GM12878 (cell line): ENCODE data around the gene KCNQ1. TPM values are rescaled to one million over a fixed set of nuclear protein-coding genes. Genes with fewer than 3 reads are reported as not detected.

Experiments used
- ATAC-seq: fragments of 200-7000 bp; cut with Tn5 transposase; 3 replicates; pipeline ENCODE4 v1.9.1; 2020; ENCODE audit warnings: mild to moderate bottlenecking, moderate library complexity
- BruUV-seq: library from RNA; stranded (reverse); fragments of 400-500 nt; replicated peaks from 2 replicates; lab custom pipeline; 2021; lab: Mats Ljungman, UMichigan
- CTCF ChIA-PET: fragments of 300-600 bp; sonication (Branson Sonifier 250); formaldehyde crosslinking; extraction: SDS; loops from one replicate; lab custom pipeline; 2021; ENCODE audit warnings: inconsistent platforms; lab: Yijun Ruan, JAX
- POLR2A ChIA-PET: fragments of 350-600 bp; formaldehyde crosslinking; extraction: SDS; loops from one replicate; lab custom pipeline; 2021; ENCODE audit warnings: inconsistent platforms; lab: Charles Lee
- RAD21 ChIA-PET: fragments of 300-600 bp; sonication (Branson Sonifier 250); formaldehyde crosslinking; loops from one replicate; lab custom pipeline; 2023; ENCODE audit warnings: antibody characterized with exemption; ENCODE audit not compliant: unreplicated experiment; lab: Charles Lee
- SMC1A ChIA-PET: fragments of 300-600 bp; sonication (Branson Sonifier 250); formaldehyde crosslinking; loops from one replicate; lab custom pipeline; 2023; ENCODE audit not compliant: unreplicated experiment, uncharacterized antibody; lab: Charles Lee
- DNase-seq: peaks from one replicate; pipeline ENCODE4 v3.0.0-alpha.2; 2011; ENCODE audit warnings: low read depth, low spot score
- FAIRE-seq: peaks from 3 replicates; lab custom pipeline; 2011; peaks lifted over from hg19 to GRCh38; lab: Jason Lieb, UNC
- H2AFZ ChIP-seq: 2 replicates; pipeline ENCODE4 v1.6.0; 2011; ENCODE audit warnings: low read depth, low read length, control low read depth; ENCODE audit not compliant: control insufficient read depth
- H3K27ac ChIP-seq: 2 replicates; pipeline ENCODE4 v1.5.1; 2011; ENCODE audit warnings: control low read depth; ENCODE audit not compliant: control insufficient read depth, insufficient read depth
- H3K27me3 ChIP-seq, 2 experiments: replicated peaks in 1 of 2; 2 replicates each; pipeline versions ENCODE4 v1.6.0 to v1.6.1; 2011; ENCODE audit warnings: low read length in 1 of 2; ENCODE audit not compliant: control insufficient read depth in 2 of 2, insufficient read depth in 2 of 2
- H3K36me3 ChIP-seq, 2 experiments: 2 replicates each; pipeline ENCODE4 v1.5.1; 2011; ENCODE audit warnings: low read length in 1 of 2; ENCODE audit not compliant: control insufficient read depth in 2 of 2, insufficient read depth in 2 of 2
- H3K4me1 ChIP-seq: 2 replicates; pipeline ENCODE4 v1.6.1; 2011; ENCODE audit warnings: mild to moderate bottlenecking, low read length, moderate library complexity, mixed read lengths; ENCODE audit not compliant: control insufficient read depth, insufficient read depth
- H3K4me2 ChIP-seq: 2 replicates; pipeline ENCODE4 v1.6.0; 2011; ENCODE audit warnings: control low read depth; ENCODE audit not compliant: control insufficient read depth, insufficient read depth
- H3K4me3 ChIP-seq: fragments of 200-600 bp; sonication (generic); 2 replicates; pipeline ENCODE4 v1.5.1; 2016
- H3K79me2 ChIP-seq: 2 replicates; pipeline ENCODE4 v1.6.0; 2011; ENCODE audit warnings: low read length; ENCODE audit not compliant: control insufficient read depth, insufficient read depth
- H3K9ac ChIP-seq: 2 replicates; pipeline ENCODE4 v1.8.0; 2011; ENCODE audit warnings: low read length, control low read depth, mixed read lengths; ENCODE audit not compliant: control insufficient read depth, insufficient read depth
- H3K9me3 ChIP-seq: replicated peaks from 3 replicates; pipeline ENCODE4 v1.5.1; 2011; ENCODE audit warnings: mild to moderate bottlenecking, low read length; ENCODE audit not compliant: control insufficient read depth, insufficient read depth
- H4K20me1 ChIP-seq: 2 replicates; pipeline ENCODE4 v1.6.0; 2011; ENCODE audit not compliant: control insufficient read depth, insufficient read depth
- ATF7 ChIP-seq: fragments of 450-650 bp; IDR thresholded peaks from 2 replicates; pipeline ENCODE4 v1.6.1; 2016; ENCODE audit warnings: low read depth, mild to moderate bottlenecking
- BHLHE40 ChIP-seq, 2 experiments: fragments of 450-650 bp in 1 of 2; IDR thresholded peaks; 2 replicates each; pipeline ENCODE4 v1.6.1; 2011 to 2017; ENCODE audit warnings: low read depth in 2 of 2, borderline replicate concordance in 1 of 2, improper control_type of control experiment in 1 of 2, low read length in 1 of 2, mild to moderate bottlenecking in 1 of 2
- EGR1 ChIP-seq, 2 experiments: IDR thresholded peaks; 1 replicate in 1 of 2; 2 replicates in 1 of 2; pipeline ENCODE4 v1.6.1; 2011 to 2012; ENCODE audit warnings: low read depth in 2 of 2, low read length in 2 of 2, borderline replicate concordance in 1 of 2, mild to moderate bottlenecking in 1 of 2, moderate library complexity in 1 of 2
- JUND ChIP-seq: IDR thresholded peaks from 2 replicates; pipeline ENCODE4 v1.6.1; 2012; ENCODE audit warnings: low read depth, mild to moderate bottlenecking, low read length, improper control_type of control experiment, moderate library complexity
- KDM1A ChIP-seq: fragments of 200-600 bp; sonication (generic); IDR thresholded peaks from 2 replicates; pipeline ENCODE4 v1.6.1; 2016; ENCODE audit warnings: borderline replicate concordance
- SIX5 ChIP-seq: IDR thresholded peaks from 2 replicates; pipeline ENCODE4 v1.6.1; 2011; ENCODE audit warnings: mild to moderate bottlenecking, low read depth, low read length, moderate library complexity; ENCODE audit not compliant: severe bottlenecking
- SREBF2 ChIP-seq: IDR thresholded peaks from 2 replicates; pipeline ENCODE4 v1.6.1; 2012; ENCODE audit warnings: mild to moderate bottlenecking, low read length
- TCF12 ChIP-seq: IDR thresholded peaks from 2 replicates; pipeline ENCODE4 v1.6.1; 2011; ENCODE audit warnings: low read depth, mild to moderate bottlenecking, low read length
- ZNF207 ChIP-seq: fragments of 450-650 bp; IDR thresholded peaks from 2 replicates; pipeline ENCODE4 v1.6.1; 2014; ENCODE audit warnings: antibody characterized with exemption, mild to moderate bottlenecking, borderline replicate concordance
- ZNF622 ChIP-seq: fragments of 450-650 bp; IDR thresholded peaks from 2 replicates; pipeline ENCODE4 v1.6.1; 2017; ENCODE audit warnings: mild to moderate bottlenecking, inconsistent platforms
- ZSCAN29 ChIP-seq: fragments of 450-650 bp; IDR thresholded peaks from 2 replicates; pipeline ENCODE4 v1.6.1; 2017; ENCODE audit warnings: mild to moderate bottlenecking, moderate library complexity
- WGBS: methylation state at CpG from one replicate; pipeline ENCODE4 v1.1.6; 2016; ENCODE audit warnings: low lambda C conversion rate; ENCODE audit not compliant: insufficient replicate concordance, insufficient coverage; ENCODE audit errors: missing lambda C conversion rate; 5-methylcytosine and 5-hydroxymethylcytosine counted together
- in situ Hi-C: fragments of 300-500 bp; cut with MboI; formaldehyde crosslinking; loops from 9 replicates; pipeline ENCODE4 v1.14.3; 2018; ENCODE audit warnings: mixed read lengths
- intact Hi-C: fragments of 100-400 bp; cut with micrococcal nuclease; formaldehyde crosslinking; loops from one replicate; pipeline ENCODE4 v1.14.2; 2022; ENCODE audit not compliant: unreplicated experiment
- polyA plus RNA-seq, 11 experiments: library from polyadenylated mRNA; depleted of rRNA in 4 of 11; unstranded in 6 of 11; stranded (reverse) in 5 of 11; fragments of >200 nt; fragmentation: Nextera tagmentation in 4 of 11; fragmentation: Illumina TruSeq in 1 of 11; extraction: Ambion mirVana in 4 of 11; extraction: Trizol in 1 of 11; gene quantifications; 1 replicate in 1 of 11; 2 replicates in 10 of 11; pipeline versions ENCODE4 v1.2.1 to v1.2.3, GENCODE V29; 2011 to 2016; ENCODE audit warnings: inconsistent platforms in 2 of 11, missing spikeins in 2 of 11, low read depth in 1 of 11
- total RNA-seq, 4 experiments: library from RNA; depleted of rRNA in 3 of 4; stranded (reverse); fragments of >200 nt in 3 of 4; fragmentation: Illumina TruSeq in 1 of 4; extraction: Trizol in 1 of 4; gene quantifications; 2 replicates each; pipeline versions ENCODE4 v1.2.1 to v1.2.3, GENCODE V29; 2013 to 2021
- TF ChIP-seq, protein P1 (sequence below): fragments of 450-650 bp; IDR thresholded peaks from 2 replicates; pipeline ENCODE4 v1.6.1; 2018; ENCODE audit warnings: borderline replicate concordance, mild to moderate bottlenecking; ENCODE audit not compliant: partially characterized antibody
- TF ChIP-seq, protein P2 (sequence below): fragments of 450-650 bp; formaldehyde crosslinking; IDR thresholded peaks from 2 replicates; pipeline ENCODE4 v1.4.0; 2020; ENCODE audit warnings: mild to moderate bottlenecking, moderate library complexity
- TF ChIP-seq, protein P3 (sequence below): IDR thresholded peaks from 2 replicates; pipeline ENCODE4 v1.6.1; 2011; ENCODE audit warnings: borderline replicate concordance, low read depth, mild to moderate bottlenecking, moderate library complexity, mixed read lengths, low read length; ENCODE audit not compliant: insufficient read depth; ENCODE audit errors: extremely low read length
- TF ChIP-seq, protein P4 (sequence below): fragments of 450-650 bp; IDR thresholded peaks from 2 replicates; pipeline ENCODE4 v1.6.1; 2014; ENCODE audit warnings: mild to moderate bottlenecking

The KCNQ1 gene
- total and polyA plus RNA-seq, 10 of the 15 experiments (the other 5 are each of a cell fraction or from before 2014, with no cell fraction given): 0.03 to 0.15 (median 0.12) TPM; not detected in 7

DNA sequence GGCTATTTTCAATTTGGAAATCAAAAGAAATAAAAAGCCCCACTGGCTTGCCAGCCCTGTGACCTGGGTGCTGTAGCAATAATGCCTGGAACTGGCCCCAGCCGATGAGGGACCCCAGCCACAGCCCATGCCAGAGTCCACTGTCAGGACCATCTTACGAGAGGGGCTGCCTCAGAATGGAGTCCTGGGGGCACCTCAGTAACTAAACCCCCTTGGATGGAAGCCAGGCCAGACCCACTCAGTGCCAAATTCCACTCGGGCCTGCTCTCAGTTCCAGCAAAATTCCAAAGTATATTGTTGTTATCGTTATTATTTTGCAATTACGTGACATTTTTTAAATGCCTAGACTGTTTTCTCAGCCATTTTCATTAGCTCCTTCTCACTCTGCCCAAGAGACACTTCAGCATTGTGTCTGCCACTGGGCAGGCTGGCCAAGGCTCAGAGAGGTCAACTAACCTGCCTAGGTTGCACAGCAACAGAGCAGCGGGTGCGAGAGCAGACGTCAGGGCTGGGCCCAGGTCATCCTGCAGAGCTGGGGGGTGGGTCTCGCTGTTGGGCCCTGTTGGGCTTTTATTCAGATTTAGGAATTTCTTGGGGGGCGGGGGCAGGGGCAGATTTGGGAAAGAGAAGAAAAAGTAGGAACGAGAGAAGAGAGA, 421.2 kb downstream of the KCNQ1 start:
- no peak overlapping the region for H3K4me2 ChIP-seq
- whole genome bisulfite sequencing: 39% methylated on average over 11 of the region's 11 CpGs
- no peaks in the 10 kb centered on the region; the same call in 2 of the 3 replicates for H3K9me3 ChIP-seq
- FAIRE-seq (no peak), DNase-seq (no peak), ATAC-seq (no peak)
- in situ Hi-C loops (no loop called here), intact Hi-C loops (no loop called here)
- no peaks in the 10 kb centered on the region for H3K36me3 ChIP-seq
- H4K20me1 ChIP-seq: no peaks in the 10 kb centered on the region
- no peak overlapping the region for H3K27ac ChIP-seq
- TF ChIP-seq, protein P1, sequence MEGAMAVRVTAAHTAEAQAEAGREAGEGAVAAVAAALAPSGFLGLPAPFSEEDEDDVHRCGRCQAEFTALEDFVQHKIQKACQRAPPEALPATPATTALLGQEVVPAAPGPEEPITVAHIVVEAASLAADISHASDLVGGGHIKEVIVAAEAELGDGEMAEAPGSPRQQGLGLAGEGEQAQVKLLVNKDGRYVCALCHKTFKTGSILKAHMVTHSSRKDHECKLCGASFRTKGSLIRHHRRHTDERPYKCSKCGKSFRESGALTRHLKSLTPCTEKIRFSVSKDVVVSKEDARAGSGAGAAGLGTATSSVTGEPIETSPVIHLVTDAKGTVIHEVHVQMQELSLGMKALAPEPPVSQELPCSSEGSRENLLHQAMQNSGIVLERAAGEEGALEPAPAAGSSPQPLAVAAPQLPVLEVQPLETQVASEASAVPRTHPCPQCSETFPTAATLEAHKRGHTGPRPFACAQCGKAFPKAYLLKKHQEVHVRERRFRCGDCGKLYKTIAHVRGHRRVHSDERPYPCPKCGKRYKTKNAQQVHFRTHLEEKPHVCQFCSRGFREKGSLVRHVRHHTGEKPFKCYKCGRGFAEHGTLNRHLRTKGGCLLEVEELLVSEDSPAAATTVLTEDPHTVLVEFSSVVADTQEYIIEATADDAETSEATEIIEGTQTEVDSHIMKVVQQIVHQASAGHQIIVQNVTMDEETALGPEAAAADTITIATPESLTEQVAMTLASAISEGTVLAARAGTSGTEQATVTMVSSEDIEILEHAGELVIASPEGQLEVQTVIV: no peak
- TF ChIP-seq TCF12 (no peak), BHLHE40 (IDR thresholded peaks at IDR 0.05; ENCODE audit: borderline replicate concordance in 1 of 2, low read depth in 2 of 2, low read length in 1 of 2) (no peak), ATF7 (no peak), KDM1A (no peak), EGR1 (IDR thresholded peaks at IDR 0.05; ENCODE audit: borderline replicate concordance in 1 of 2, low read depth in 2 of 2, low read length in 2 of 2) (no peak), ZNF207 (no peak), SREBF2 (no peak), JUND (no peak), ZSCAN29 (no peak), ZNF622 (no peak), SIX5 (no peak)
- TF ChIP-seq, protein P2, sequence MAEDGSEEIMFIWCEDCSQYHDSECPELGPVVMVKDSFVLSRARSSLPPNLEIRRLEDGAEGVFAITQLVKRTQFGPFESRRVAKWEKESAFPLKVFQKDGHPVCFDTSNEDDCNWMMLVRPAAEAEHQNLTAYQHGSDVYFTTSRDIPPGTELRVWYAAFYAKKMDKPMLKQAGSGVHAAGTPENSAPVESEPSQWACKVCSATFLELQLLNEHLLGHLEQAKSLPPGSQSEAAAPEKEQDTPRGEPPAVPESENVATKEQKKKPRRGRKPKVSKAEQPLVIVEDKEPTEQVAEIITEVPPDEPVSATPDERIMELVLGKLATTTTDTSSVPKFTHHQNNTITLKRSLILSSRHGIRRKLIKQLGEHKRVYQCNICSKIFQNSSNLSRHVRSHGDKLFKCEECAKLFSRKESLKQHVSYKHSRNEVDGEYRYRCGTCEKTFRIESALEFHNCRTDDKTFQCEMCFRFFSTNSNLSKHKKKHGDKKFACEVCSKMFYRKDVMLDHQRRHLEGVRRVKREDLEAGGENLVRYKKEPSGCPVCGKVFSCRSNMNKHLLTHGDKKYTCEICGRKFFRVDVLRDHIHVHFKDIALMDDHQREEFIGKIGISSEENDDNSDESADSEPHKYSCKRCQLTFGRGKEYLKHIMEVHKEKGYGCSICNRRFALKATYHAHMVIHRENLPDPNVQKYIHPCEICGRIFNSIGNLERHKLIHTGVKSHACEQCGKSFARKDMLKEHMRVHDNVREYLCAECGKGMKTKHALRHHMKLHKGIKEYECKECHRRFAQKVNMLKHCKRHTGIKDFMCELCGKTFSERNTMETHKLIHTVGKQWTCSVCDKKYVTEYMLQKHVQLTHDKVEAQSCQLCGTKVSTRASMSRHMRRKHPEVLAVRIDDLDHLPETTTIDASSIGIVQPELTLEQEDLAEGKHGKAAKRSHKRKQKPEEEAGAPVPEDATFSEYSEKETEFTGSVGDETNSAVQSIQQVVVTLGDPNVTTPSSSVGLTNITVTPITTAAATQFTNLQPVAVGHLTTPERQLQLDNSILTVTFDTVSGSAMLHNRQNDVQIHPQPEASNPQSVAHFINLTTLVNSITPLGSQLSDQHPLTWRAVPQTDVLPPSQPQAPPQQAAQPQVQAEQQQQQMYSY: no peak
- TF ChIP-seq, protein P3, sequence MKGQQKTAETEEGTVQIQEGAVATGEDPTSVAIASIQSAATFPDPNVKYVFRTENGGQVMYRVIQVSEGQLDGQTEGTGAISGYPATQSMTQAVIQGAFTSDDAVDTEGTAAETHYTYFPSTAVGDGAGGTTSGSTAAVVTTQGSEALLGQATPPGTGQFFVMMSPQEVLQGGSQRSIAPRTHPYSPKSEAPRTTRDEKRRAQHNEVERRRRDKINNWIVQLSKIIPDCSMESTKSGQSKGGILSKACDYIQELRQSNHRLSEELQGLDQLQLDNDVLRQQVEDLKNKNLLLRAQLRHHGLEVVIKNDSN: no peak
- TF ChIP-seq, protein P4, sequence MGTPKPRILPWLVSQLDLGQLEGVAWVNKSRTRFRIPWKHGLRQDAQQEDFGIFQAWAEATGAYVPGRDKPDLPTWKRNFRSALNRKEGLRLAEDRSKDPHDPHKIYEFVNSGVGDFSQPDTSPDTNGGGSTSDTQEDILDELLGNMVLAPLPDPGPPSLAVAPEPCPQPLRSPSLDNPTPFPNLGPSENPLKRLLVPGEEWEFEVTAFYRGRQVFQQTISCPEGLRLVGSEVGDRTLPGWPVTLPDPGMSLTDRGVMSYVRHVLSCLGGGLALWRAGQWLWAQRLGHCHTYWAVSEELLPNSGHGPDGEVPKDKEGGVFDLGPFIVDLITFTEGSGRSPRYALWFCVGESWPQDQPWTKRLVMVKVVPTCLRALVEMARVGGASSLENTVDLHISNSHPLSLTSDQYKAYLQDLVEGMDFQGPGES: no peak
- H3K9ac ChIP-seq: no peak overlapping the region
- no peak overlapping the region for H3K4me3 ChIP-seq
- H2AFZ ChIP-seq: no peak overlapping the region
- no peaks in the 10 kb centered on the region for H3K4me1 ChIP-seq
- BruUV-seq: no TSS peak
- CTCF ChIA-PET: no interaction called here
- RAD21 ChIA-PET: no interaction called here
- POLR2A ChIA-PET: no interaction called here
- peaks cover 2 to 5% of the 10 kb centered on the region in 2 experiments; a peak in 3 of 4 replicates for H3K27me3 ChIP-seq
- H3K79me2 ChIP-seq: no peaks in the 10 kb centered on the region
- SMC1A ChIA-PET: no interaction called here
